ENCODE results near the gene KLK5. TPM values are rescaled to one million over a fixed set of nuclear protein-coding genes. Genes with fewer than 3 reads are reported as not detected.

KLK5 gene
- total RNA-seq, 2 experiments from 2014 or later, result not detected

DNA sequence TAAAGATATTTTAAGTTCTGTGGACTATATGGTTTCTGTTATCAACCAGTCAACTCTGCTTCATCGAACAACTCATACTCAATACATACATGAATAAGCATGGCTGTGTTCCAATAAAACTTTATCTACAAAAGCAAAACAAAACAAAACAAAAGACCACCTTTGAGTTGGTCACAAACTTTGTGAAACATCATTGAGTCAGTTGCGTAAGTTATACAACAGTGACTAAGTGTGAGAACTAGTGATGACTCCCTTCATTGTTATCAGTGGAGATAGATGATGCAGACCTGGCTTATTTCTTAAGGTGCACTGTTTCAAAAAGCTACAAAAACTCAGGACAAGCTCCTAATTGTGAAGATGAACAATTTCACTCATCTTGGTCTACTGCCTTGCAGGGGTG lies 27.1 kb downstream of the KLK5 start:
- ChIA-PET CTCF (no interaction called here), POLR2A (no interaction called here)
- Histone ChIP-seq H3K9me3 (ENCODE audit: control insufficient read depth in 1 of 2, insufficient read depth in 1 of 2, low read length in 2 of 2) (no peaks in the 10 kb centered on the region), H3K27ac (ENCODE audit: low read depth in 1 of 2, low read length in 2 of 2) (no peak overlapping the region), H3K27me3 (ENCODE audit: control insufficient read depth in 1 of 2, insufficient read depth in 2 of 2, low read length in 2 of 2) (peaks cover 10 to 22% of the 10 kb centered on the region in 2 experiments), H3K4me1 (ENCODE audit: insufficient read depth, low read length) (peaks cover 7% of the 10 kb centered on the region), H3K36me3 (ENCODE audit: insufficient read depth, low read length) (no peaks in the 10 kb centered on the region), H3K4me3 (ENCODE audit: low read length) (no peak overlapping the region)
- Mint-ChIP-seq H3K27me3 (peaks cover 41% of the 10 kb centered on the region), H3K9me3 (no peaks in the 10 kb centered on the region), H3K27ac (no peak overlapping the region), H3K36me3 (ENCODE audit: low read depth) (no peaks in the 10 kb centered on the region), H3K4me1 (ENCODE audit: low read depth) (peaks cover 11% of the 10 kb centered on the region), H3K4me3 (no peak overlapping the region)
- no peak for TF ChIP-seq CTCF (IDR thresholded peaks at IDR 0.05)
- DNase-seq, result no peak
- intact Hi-C loops (cut with DNase I, micrococcal nuclease), result loop anchor here in 1 of 2 experiments (5.0 to 10.0 kb wide), 2 partner anchors 172 to 391 kb away; no protein-coding TSS in a partner anchor
- no peak for ATAC-seq (ENCODE audit: poor library complexity)

DNA sequence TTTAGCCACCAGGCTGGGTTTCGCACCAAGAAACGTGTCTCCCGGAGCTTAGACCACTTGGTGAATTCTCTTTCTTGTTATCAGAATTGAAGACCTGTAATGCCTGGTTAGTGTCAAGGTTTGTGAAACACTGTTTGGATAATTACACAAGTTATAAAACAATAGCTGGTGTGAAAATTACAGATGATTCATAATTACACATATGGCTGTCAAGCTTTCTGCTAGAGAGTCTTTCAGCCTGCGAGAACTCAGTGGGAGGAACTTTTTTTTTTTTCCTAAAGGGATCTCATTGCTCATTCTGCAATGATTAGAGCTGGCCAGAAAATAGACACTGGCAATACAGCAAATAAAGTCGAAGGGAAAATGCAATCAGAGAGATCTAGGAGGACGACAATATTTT lies 28.3 kb downstream of the KLK5 start:
- TF ChIP-seq CTCF (IDR thresholded peaks at IDR 0.05), result no peak
- CTCF ChIA-PET, result no interaction called here

DNA sequence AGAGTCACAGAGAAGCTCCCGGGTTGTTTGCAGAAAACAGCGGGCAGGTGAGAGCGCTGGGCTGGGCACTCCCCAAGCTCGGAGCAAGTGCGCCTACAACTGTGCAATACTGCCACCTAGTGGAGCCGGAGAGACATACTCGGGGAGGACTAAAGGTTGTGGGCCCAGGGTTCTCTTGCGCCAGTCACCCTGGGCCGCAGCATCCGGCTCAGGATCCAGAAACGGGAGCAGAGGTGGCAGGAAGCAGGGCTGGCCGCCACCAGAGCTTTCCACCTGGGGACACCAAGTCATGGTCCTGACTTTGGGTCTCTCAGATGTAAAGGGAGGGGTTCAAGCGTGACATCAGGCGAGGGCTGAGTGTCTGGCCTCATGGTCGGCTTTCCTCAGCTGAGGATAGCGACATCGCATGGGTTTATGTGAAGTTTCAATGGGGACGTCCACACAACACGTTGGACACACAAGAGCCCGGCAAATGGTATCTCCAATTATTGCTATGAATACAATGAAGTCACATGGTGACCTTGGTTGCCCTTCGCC lies 30.5 kb downstream of the KLK5 start:
- peak; percentile 53 to 87 (median 63) for DNase-seq
- Mint-ChIP-seq H3K27ac (no peak overlapping the region), H3K27me3 (peaks cover 50% of the 10 kb centered on the region), H3K36me3 (ENCODE audit: low read depth) (no peaks in the 10 kb centered on the region), H3K4me3 (no peak overlapping the region), H3K4me1 (ENCODE audit: low read depth) (peaks cover 6% of the 10 kb centered on the region), H3K9me3 (no peaks in the 10 kb centered on the region)
- Histone ChIP-seq H3K9me3 (ENCODE audit: control insufficient read depth in 1 of 2, insufficient read depth in 1 of 2, low read length in 2 of 2) (no peaks in the 10 kb centered on the region), H3K36me3 (ENCODE audit: insufficient read depth, low read length) (no peaks in the 10 kb centered on the region), H3K27ac (ENCODE audit: low read depth in 1 of 2, low read length in 2 of 2) (no peak overlapping the region), H3K4me1 (ENCODE audit: insufficient read depth, low read length) (peaks cover 7% of the 10 kb centered on the region), H3K4me3 (ENCODE audit: low read length) (no peak overlapping the region), H3K27me3 (ENCODE audit: control insufficient read depth in 1 of 2, insufficient read depth in 2 of 2, low read length in 2 of 2) (peaks cover 7 to 21% of the 10 kb centered on the region in 2 experiments)
- peak; percentile 93 for ATAC-seq (ENCODE audit: poor library complexity)
- ChIA-PET POLR2A (interaction anchor here (0.7 to 1.3 kb wide), 3 partner anchors 118 to 565 kb away, joined by 3 read pairs; no protein-coding TSS in a partner anchor), CTCF (interaction anchor here (0.6 to 1.2 kb wide), 7 partner anchors 16 to 127 kb away, joined by 3 to 4 read pairs (median 3); no protein-coding TSS in a partner anchor)
- intact Hi-C loops (cut with DNase I, micrococcal nuclease), result loop anchor here (2.0 to 10.0 kb wide), 4 partner anchors 16 to 566 kb away; no protein-coding TSS in a partner anchor
- TF ChIP-seq CTCF (IDR thresholded peaks at IDR 0.05), result peak; percentile 90

More for the DNA sequence above, 28.3 kb downstream of the KLK5 start:
- no peak for ATAC-seq (ENCODE audit: poor library complexity)
- Histone ChIP-seq H3K9me3 (ENCODE audit: control insufficient read depth in 1 of 2, insufficient read depth in 1 of 2, low read length in 2 of 2) (no peaks in the 10 kb centered on the region), H3K27ac (ENCODE audit: low read depth in 1 of 2, low read length in 2 of 2) (no peak overlapping the region), H3K4me3 (ENCODE audit: low read length) (no peak overlapping the region), H3K36me3 (ENCODE audit: insufficient read depth, low read length) (no peaks in the 10 kb centered on the region), H3K27me3 (ENCODE audit: control insufficient read depth in 1 of 2, insufficient read depth in 2 of 2, low read length in 2 of 2) (peaks cover 12 to 13% of the 10 kb centered on the region in 2 experiments), H3K4me1 (ENCODE audit: insufficient read depth, low read length) (peaks cover 7% of the 10 kb centered on the region)
- H3K27me3 Mint-ChIP-seq, result peaks cover 44% of the 10 kb centered on the region
- no peak for DNase-seq
- H3K27ac Mint-ChIP-seq, result no peak overlapping the region
- H3K36me3 Mint-ChIP-seq (ENCODE audit: low read depth), result no peaks in the 10 kb centered on the region
- no peaks in the 10 kb centered on the region for H3K9me3 Mint-ChIP-seq
- POLR2A ChIA-PET, result no interaction called here
- peaks cover 6% of the 10 kb centered on the region for H3K4me1 Mint-ChIP-seq (ENCODE audit: low read depth)
- intact Hi-C loops (cut with DNase I, micrococcal nuclease), result loop anchor here (5.0 to 10.0 kb wide), 2 partner anchors 387 to 390 kb away; no protein-coding TSS in a partner anchor
- H3K4me3 Mint-ChIP-seq, result no peak overlapping the region

All from CD4-positive, alpha-beta T cell (primary cell).